NB4 (cell line): Measurements from ENCODE around the gene BLCAP.
A peak's percentile ranks its signal among the peaks of the same experiment; 100 is the strongest.

ENCODE experiments used
- DNase-seq: peaks from one replicate; pipeline ENCODE4 v3.0.0; 2010; ENCODE audit warnings: low read depth
- H3K4me3 ChIP-seq: one replicate; pipeline ENCODE4 v1.5.1; 2011; ENCODE audit warnings: mild to moderate bottlenecking, low read depth, low read length, moderate library complexity
- MYC ChIP-seq: IDR thresholded peaks from 2 replicates; pipeline ENCODE4 v1.6.1; 2011; ENCODE audit warnings: low read depth, low read length
- POLR2A ChIP-seq: IDR thresholded peaks from 2 replicates; pipeline ENCODE4 v1.6.1; 2011; ENCODE audit warnings: mild to moderate bottlenecking; ENCODE audit not compliant: insufficient read length; ENCODE audit errors: extremely low read depth
- TF ChIP-seq, protein P1 (sequence below): IDR thresholded peaks from 2 replicates; pipeline ENCODE4 v1.6.1; 2011; ENCODE audit warnings: low read depth, low read length
- TF ChIP-seq, protein P2 (sequence below): IDR thresholded peaks from one replicate; pipeline ENCODE4 v1.5.1; 2012; ENCODE audit warnings: low read depth, low read length

Gene BLCAP

DNA sequence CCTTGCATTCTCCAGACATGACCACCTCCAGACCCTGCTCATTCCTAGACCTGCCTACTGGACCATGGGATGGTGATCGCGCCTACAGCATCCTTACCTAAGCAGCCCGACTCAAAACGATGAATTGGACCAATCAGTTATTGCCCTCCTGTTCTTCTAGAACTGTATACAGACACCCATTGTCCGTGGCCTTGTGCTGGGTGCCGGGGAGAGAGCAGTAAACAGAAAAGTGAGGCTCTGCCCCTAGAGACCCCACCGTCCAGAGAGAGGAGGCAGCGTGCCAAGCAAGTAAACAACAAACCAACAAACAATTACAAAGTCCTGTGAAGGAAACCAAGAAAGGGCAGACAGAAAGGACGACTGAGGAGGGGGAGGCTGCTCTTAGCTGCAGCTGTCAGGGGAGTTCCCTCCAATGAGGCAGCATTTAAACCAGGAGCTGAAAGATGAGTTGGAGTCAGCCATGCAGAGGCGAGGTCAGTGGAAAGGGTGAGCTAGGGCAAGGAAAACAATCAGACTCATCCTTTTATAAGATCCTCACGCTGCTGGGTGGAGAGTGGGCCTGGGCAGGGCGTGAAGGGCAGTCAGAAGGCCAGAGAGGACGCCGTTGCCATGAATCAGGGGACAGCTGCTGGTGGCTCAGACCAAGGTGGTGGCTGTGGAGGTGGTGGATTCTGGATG, 37.6 kb upstream of the BLCAP start:
- no peak overlapping the region for H3K4me3 ChIP-seq
- TF ChIP-seq, protein P1, sequence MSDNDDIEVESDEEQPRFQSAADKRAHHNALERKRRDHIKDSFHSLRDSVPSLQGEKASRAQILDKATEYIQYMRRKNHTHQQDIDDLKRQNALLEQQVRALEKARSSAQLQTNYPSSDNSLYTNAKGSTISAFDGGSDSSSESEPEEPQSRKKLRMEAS = no peak
- TF ChIP-seq, protein P2, sequence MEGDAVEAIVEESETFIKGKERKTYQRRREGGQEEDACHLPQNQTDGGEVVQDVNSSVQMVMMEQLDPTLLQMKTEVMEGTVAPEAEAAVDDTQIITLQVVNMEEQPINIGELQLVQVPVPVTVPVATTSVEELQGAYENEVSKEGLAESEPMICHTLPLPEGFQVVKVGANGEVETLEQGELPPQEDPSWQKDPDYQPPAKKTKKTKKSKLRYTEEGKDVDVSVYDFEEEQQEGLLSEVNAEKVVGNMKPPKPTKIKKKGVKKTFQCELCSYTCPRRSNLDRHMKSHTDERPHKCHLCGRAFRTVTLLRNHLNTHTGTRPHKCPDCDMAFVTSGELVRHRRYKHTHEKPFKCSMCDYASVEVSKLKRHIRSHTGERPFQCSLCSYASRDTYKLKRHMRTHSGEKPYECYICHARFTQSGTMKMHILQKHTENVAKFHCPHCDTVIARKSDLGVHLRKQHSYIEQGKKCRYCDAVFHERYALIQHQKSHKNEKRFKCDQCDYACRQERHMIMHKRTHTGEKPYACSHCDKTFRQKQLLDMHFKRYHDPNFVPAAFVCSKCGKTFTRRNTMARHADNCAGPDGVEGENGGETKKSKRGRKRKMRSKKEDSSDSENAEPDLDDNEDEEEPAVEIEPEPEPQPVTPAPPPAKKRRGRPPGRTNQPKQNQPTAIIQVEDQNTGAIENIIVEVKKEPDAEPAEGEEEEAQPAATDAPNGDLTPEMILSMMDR = no peak
- TF ChIP-seq MYC (no peak), POLR2A (no peak)
- no peak for DNase-seq

DNA sequence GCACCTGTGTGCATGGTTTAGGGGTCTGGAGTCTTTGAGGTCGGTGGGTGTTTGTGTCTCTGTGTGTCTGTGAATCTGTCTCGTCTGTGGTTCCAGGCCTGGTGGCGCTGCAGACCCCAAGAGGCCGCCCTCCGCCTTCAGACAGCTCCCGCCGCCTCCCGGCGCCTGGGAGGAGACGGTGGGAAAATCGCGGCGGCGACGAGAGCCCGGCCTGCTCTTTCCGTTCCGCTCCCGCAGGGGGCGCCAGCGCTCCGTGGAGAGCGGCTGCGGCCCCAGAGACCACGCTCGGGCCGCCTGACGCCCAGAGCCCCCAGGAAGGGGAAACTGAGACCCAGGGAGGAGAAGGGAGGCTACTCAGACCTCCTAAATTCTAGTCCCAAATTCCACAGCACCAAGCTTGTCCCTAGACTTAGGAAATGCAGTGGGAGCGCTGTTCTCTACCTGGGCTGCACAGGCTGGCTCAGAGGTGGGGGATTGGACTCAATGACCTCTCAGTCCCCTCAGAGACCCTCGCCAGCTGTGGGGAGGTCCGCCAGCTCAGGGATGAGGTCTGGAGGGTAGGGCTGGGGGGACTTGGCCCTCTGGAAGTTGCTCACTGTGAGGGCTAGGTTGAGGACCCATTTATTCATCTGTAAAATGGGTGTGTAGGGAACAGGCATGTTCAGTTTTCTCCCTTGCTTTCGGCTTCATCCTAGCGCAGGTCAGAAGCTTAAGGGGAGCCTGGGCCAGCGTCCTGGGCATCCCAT, 36.9 kb upstream of the BLCAP start:
- DNase-seq = peak; percentile 51
- TF ChIP-seq, protein P1 = no peak
- TF ChIP-seq, protein P2 = peak; percentile 90
- no peak overlapping the region for H3K4me3 ChIP-seq

DNA sequence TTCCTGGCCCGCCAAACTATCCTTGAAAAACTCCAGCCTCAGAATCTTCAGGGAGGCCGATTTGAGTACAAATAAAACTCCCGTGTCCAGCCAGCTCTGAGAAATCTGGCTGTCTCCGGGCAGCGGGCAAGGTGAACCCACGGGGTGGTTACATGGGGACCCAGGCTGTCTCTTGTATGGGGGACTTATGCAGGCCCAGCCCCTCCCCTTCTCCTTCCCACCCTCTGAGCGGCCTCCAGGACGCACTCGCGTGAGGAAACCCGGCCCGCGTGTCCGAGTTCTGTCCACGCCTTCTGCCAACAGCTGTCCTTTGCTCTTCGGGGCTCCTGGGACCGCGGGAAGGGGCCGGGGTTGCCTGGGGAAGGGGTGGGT, 36.3 kb upstream of the BLCAP start:
- H3K4me3 ChIP-seq = no peak overlapping the region
- TF ChIP-seq, protein P2 = no peak
- TF ChIP-seq MYC (no peak), POLR2A (no peak)
- TF ChIP-seq, protein P1 = no peak
- DNase-seq = no peak

DNA sequence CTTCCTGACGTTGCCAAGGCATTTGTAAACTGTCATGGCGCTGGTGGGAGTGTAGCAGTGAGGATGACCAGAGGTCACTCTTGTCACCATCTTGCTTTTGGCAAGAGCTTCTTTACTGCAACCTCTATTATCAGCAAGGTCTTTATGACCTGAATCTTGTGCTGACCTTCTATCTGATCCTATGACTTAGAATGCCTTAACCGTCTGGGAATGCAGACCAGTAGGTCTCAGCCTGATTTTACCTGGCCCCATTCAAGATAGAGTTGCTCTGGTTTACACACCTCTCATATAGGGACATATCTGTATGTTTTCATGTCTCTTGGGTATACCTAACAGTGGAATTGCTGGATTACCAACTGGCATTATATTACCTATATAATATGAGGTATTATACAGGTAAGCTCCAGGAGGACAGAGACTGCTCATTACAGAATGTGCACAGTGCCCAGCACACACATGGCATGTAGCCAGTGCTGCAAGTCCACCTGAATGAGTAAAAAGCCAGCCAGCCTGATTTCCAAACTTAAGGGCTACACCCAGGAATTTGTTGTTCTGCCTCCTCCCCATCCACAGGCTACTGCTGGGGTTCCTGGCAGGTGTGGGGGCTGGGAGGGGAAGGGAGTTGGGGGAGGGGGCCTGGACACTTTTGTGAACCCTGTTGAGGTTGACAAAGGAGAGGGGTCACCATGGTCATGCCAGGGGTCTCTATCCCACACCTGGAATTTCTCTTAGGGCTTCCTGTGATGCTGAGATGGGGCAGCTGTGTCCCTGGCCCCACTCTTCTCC, 35.2 kb upstream of the BLCAP start:
- no peak overlapping the region for H3K4me3 ChIP-seq
- TF ChIP-seq, protein P1 = no peak
- TF ChIP-seq MYC = no peak
- no peak for TF ChIP-seq POLR2A
- TF ChIP-seq, protein P2 = no peak
- DNase-seq = no peak

DNA sequence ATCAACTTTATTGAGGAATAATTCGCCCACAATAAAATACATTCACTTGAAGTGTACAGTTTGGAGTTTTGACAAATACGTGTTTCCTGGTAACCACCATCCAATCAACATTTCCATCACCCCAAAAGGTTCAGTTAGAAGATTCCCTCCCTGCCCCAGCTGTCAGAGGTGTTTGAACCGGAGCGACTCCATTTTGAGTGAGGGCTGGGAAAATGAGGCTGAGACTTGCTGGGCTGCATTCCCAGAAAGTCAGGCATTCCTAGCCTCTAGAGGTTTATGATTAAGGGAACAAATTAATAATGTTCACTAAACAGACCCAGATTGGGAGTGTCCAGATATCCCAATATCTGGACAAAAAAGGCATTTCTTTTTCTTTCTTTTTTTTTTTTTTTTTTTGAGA, 33.0 kb upstream of the BLCAP start:
- no peak overlapping the region for H3K4me3 ChIP-seq
- TF ChIP-seq MYC (no peak), POLR2A (no peak)
- TF ChIP-seq, protein P1 = no peak
- TF ChIP-seq, protein P2 = no peak
- no peak for DNase-seq
